ENCODE measurements around the gene C19orf67.

DNA sequence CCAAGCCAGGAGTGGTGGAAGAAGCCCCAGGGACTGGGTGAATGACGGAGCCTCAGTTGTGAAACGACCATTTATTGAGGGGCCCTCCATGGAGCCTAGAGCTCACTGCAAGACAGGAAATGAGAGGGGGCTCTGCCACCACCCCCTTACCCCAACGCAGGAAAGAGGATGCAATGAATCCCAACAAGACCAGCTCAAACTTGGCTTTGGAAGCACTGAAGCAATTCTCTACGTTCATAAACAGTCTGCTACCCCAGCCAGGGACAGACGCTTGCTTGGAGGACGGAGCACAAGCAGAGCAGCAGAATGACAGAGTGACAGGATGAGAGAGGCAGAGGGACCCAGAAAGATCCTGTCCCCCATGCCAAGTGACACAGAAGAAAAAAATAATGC is 30.9 kb upstream of the C19orf67 start:
- TF ChIP-seq POLR2AphosphoS5 (IDR thresholded peaks at IDR 0.05; ENCODE audit: low read depth, low read length) (no peak), TCF7L2 (IDR thresholded peaks at IDR 0.05; ENCODE audit: low read depth, low read length) (no peak)
- TF ChIP-seq, protein P1, sequence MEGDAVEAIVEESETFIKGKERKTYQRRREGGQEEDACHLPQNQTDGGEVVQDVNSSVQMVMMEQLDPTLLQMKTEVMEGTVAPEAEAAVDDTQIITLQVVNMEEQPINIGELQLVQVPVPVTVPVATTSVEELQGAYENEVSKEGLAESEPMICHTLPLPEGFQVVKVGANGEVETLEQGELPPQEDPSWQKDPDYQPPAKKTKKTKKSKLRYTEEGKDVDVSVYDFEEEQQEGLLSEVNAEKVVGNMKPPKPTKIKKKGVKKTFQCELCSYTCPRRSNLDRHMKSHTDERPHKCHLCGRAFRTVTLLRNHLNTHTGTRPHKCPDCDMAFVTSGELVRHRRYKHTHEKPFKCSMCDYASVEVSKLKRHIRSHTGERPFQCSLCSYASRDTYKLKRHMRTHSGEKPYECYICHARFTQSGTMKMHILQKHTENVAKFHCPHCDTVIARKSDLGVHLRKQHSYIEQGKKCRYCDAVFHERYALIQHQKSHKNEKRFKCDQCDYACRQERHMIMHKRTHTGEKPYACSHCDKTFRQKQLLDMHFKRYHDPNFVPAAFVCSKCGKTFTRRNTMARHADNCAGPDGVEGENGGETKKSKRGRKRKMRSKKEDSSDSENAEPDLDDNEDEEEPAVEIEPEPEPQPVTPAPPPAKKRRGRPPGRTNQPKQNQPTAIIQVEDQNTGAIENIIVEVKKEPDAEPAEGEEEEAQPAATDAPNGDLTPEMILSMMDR (IDR thresholded peaks at IDR 0.05) = no peak

Data from Panc1 (cell line).